Esophagus (tissue), 2 donors: ENCODE results near the gene PID1. TPM values are rescaled to one million over a fixed set of nuclear protein-coding genes. Genes with fewer than 3 reads are reported as not detected.

Experiments used
- H3K27ac ChIP-seq, 2 donors: one replicate each; pipeline ENCODE4 v1.5.1; 2013; ENCODE audit warnings: low read depth in 2 of 2, mild to moderate bottlenecking in 2 of 2, inconsistent platforms in 1 of 2, low read length in 1 of 2, moderate library complexity in 1 of 2
- H3K27me3 ChIP-seq, 2 donors: one replicate each; pipeline ENCODE4 v1.6.1; 2013; ENCODE audit warnings: low read length in 2 of 2, control low read depth in 1 of 2, mild to moderate bottlenecking in 1 of 2; ENCODE audit not compliant: insufficient read depth in 2 of 2, control insufficient read depth in 1 of 2
- H3K36me3 ChIP-seq, 2 donors: one replicate each; pipeline ENCODE4 v1.6.1; 2013; ENCODE audit warnings: low read length in 1 of 2; ENCODE audit not compliant: control insufficient read depth in 2 of 2, insufficient read depth in 2 of 2
- H3K4me1 ChIP-seq, 2 donors: one replicate each; pipeline ENCODE4 v1.6.1; 2013; ENCODE audit warnings: low read length in 1 of 2; ENCODE audit not compliant: control insufficient read depth in 2 of 2, insufficient read depth in 2 of 2
- H3K4me3 ChIP-seq, 2 donors: one replicate each; pipeline ENCODE4 v1.5.1; 2013; ENCODE audit warnings: low read length in 2 of 2, mild to moderate bottlenecking in 2 of 2, low read depth in 1 of 2, moderate library complexity in 1 of 2
- H3K9me3 ChIP-seq, 2 donors: one replicate each; pipeline ENCODE4 v1.6.1; 2013; ENCODE audit warnings: mild to moderate bottlenecking in 2 of 2, low read depth in 1 of 2, low read length in 1 of 2, moderate library complexity in 1 of 2; ENCODE audit not compliant: control insufficient read depth in 2 of 2, insufficient read depth in 1 of 2
- WGBS, 2 donors: extraction: QIAGEN DNeasy Blood & Tissue Kit; methylation state at CpG; one replicate each; pipeline ENCODE4 v1.1.7; 2013; 5-methylcytosine and 5-hydroxymethylcytosine counted together
- polyA plus RNA-seq, 2 donors: library from polyadenylated mRNA; stranded (reverse); fragments of 200-250 nt; gene quantifications; one replicate each; pipeline ENCODE4 v1.2.3, GENCODE V29; 2013
- donor health status: healthy with polysubstance abuse.
- donor health status: Bipolar disorder and iron deficiency.

PID1 gene
- polyA plus RNA-seq, 2 donors = 2.0 to 3.5 TPM

DNA sequence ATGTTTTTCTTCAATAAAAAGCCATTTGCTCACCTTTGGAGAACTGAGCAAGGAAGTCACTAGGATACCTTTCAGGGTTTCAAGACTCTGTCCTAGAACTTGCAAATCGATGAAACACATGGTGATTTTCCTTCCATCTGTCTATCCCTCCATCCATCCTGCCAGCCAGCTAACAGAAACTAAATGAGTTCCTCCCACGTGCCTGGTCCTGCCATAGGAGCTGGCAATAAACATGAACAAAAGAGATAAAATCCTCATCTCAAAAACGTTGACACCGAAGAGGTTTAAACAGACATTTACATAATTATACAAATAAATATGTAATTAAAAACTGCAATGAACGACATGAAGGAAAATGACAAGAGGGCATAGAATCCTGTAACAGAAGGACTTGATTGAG lies 249.0 kb downstream of the PID1 start:
- Histone ChIP-seq H3K36me3 (no peaks in the 10 kb centered on the region), H3K9me3 (peaks cover 0 to 4% of the 10 kb centered on the region in 2 donors), H3K4me1 (no peaks in the 10 kb centered on the region), H3K4me3 (no peak overlapping the region), H3K27me3 (no peaks in the 10 kb centered on the region), H3K27ac (no peak overlapping the region)
- 72 to 76% methylated on average over 5 of the region's 5 CpGs for WGBS, 2 donors

DNA sequence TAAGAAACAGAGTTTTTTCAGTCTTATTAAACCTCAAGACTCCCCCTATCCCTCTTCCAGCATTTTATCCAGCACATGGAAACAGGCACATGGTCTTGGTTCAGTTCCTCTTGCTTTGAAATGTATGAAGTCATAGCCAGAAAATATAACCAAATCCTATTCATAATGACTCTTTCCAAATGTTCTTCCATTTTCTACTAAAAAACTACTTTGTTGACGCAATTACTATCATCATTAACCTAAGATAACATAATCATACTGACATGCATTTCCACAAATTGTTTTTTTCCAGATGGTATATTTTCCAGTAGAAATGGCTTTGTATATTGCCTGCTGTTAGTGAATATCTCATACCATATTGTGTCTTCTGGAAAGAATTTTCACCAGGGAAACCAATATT lies 261.3 kb downstream of the PID1 start:
- Histone ChIP-seq H3K27me3 (no peaks in the 10 kb centered on the region), H3K9me3 (peaks cover 0 to 5% of the 10 kb centered on the region in 2 donors), H3K27ac (no peak overlapping the region), H3K4me3 (no peak overlapping the region), H3K36me3 (no peaks in the 10 kb centered on the region), H3K4me1 (no peaks in the 10 kb centered on the region)
- WGBS, 2 donors = 77% methylated on average over 1 of the region's 1 CpG

DNA sequence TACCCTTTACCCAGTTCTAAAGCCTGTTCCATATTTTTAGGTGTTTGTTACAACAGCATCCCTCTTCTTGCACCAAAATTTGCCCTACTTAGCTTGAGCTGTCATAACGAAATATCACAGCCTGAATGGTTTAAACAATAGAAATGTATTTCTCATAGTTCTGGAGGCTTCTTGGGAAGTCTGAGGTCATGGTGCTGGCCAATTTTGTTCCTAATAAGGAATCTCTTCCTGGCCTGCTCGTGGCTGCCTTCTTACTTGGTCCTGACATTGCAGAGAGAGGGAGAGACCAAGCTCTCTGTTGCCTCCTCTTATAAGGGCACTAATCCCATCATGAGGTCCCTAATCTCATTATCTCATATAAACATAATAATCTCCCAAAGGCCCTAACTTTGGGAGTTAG lies 267.8 kb downstream of the PID1 start:
- 16 to 18% methylated on average over 2 of the region's 2 CpGs for WGBS, 2 donors
- H3K9me3 ChIP-seq = no peaks in the 10 kb centered on the region

DNA sequence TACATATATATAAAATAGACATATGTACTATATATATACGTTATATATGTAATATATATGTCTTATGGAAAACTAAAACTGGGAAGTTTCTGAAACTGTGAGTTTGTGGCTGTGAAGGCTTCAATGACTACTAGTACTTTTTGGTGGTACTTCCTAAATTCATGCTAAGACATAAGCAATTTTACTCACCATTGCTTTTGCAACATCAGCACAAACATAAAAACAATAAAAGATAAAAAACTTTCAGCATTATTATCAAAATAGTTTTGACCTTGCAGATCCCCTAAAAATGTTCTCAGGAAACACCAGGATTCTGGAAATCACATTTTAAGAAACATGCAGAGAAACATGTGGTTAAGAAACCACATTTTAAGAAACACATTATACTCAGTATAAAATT lies 269.9 kb downstream of the PID1 start:
- Histone ChIP-seq H3K4me3 (no peak overlapping the region), H3K4me1 (no peaks in the 10 kb centered on the region), H3K27ac (no peak overlapping the region), H3K9me3 (no peaks in the 10 kb centered on the region), H3K36me3 (no peaks in the 10 kb centered on the region), H3K27me3 (no peaks in the 10 kb centered on the region)
- 59 to 63% methylated on average over 1 of the region's 1 CpG for WGBS, 2 donors

More for the DNA sequence above, 267.8 kb downstream of the PID1 start:
- H3K36me3 ChIP-seq = no peaks in the 10 kb centered on the region
- no peaks in the 10 kb centered on the region for H3K4me1 ChIP-seq
- no peak overlapping the region for H3K4me3 ChIP-seq
- no peak overlapping the region for H3K27ac ChIP-seq
- no peaks in the 10 kb centered on the region for H3K27me3 ChIP-seq

DNA sequence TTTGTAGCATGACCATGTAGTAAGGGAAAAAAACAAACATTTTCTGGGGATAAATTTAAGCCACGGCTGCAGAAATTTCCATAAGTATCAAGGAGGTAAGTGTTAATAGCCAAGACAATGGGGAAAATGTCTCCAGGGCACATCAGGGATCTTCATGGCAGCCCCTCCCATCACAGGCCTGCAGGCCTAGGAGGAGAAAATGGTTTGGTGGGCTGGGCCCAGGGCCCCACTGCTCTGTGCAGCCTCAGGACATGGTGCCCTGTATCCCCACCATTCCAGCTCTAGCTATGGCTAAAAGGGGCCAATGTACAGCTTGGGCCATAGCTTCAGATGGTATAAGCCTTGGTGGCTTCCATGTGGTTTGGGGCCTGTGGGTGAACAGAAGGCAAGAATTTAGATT lies 271.8 kb downstream of the PID1 start:
- Histone ChIP-seq H3K4me1 (no peaks in the 10 kb centered on the region), H3K27me3 (no peaks in the 10 kb centered on the region), H3K27ac (no peak overlapping the region), H3K36me3 (no peaks in the 10 kb centered on the region), H3K9me3 (no peaks in the 10 kb centered on the region), H3K4me3 (no peak overlapping the region)
- WGBS, 2 donors = 71 to 76% methylated on average over 1 of the region's 1 CpG

DNA sequence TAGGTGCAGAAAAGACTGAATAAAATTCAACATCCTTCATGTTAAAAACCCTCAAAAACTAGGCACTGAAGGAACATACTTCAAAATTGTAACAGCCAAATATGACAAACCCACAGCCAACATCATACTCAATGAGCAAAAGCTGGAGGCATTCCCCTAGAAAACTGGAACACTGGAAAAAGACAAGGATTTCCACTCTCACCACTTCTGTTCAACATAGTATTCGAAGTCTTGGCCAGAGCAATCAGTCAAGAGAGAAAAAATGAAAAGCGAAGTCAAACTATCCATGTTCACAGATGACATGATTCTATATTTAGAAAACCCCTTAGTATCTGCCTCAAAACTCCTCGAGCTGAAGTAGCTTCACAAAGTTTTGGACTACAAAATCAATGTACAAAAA lies 282.3 kb downstream of the PID1 start:
- Histone ChIP-seq H3K27ac (no peak overlapping the region), H3K4me1 (no peaks in the 10 kb centered on the region), H3K36me3 (no peaks in the 10 kb centered on the region), H3K4me3 (no peak overlapping the region), H3K27me3 (no peaks in the 10 kb centered on the region), H3K9me3 (peaks cover 6 to 19% of the 10 kb centered on the region in 2 donors)
- WGBS, 2 donors = 50 to 55% methylated on average over 3 of the region's 3 CpGs

DNA sequence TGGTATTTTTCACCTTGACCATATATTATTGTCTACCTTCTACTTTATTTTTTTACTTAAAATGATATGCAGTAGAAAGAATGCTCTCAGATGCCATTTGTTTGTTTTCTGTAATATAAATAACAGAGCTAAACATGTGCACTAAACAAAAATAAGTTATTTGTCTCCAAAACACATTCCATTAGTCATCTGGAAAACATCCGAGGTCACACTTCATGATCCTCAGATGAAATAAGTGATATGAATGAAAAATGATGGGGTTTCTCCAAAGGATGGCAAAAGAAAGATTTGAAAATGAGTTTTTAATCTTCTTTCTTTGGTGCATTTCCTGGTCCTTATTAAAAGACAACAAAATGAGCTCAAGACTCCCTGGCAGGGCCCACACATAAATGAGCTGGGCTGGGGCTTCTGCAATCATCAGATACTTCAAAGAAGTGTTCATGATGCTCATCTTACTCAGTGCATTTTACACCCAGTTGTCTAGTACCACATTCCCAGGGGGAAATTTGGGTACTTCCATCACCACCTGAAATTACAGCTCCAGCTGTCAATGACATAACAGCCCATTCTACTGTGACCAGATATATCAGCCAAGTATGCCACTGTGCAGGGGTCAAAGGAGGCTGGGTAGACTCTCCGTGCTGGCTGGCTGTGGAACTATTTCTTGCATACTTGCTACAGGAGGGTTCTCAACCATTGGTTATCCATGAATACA lies 283.5 kb downstream of the PID1 start:
- Histone ChIP-seq H3K27me3 (no peaks in the 10 kb centered on the region), H3K4me3 (no peak overlapping the region), H3K4me1 (no peaks in the 10 kb centered on the region), H3K9me3 (peaks cover 6 to 15% of the 10 kb centered on the region in 2 donors), H3K36me3 (no peaks in the 10 kb centered on the region), H3K27ac (no peak overlapping the region)
- WGBS, 2 donors = 69 to 71% methylated on average over 2 of the region's 2 CpGs

DNA sequence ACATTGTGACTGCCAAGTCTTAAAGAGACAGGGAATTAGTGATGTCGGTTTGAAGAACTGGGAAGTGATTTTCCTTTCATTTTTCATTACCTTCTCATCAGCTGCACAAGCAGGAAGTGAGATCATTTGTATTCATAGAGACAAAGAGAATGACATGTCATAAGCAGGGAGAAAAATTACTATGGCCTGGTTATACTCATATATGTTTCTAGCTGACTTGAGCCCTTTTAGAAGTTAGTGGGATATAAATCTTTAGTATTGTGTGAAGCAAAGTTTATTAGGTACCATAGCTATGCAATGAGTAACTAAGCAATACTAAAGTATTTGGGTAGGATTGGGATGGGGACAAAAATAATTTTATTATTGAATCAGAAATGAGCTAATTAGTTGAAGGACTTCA lies 284.1 kb downstream of the PID1 start:
- peaks cover 5 to 9% of the 10 kb centered on the region in 2 donors for H3K9me3 ChIP-seq
- no peaks in the 10 kb centered on the region for H3K27me3 ChIP-seq
- H3K4me1 ChIP-seq = no peaks in the 10 kb centered on the region
- WGBS, 2 donors = 38 to 39% methylated on average over 1 of the region's 1 CpG
- H3K27ac ChIP-seq = no peak overlapping the region
- H3K4me3 ChIP-seq = no peak overlapping the region
- H3K36me3 ChIP-seq = no peaks in the 10 kb centered on the region

DNA sequence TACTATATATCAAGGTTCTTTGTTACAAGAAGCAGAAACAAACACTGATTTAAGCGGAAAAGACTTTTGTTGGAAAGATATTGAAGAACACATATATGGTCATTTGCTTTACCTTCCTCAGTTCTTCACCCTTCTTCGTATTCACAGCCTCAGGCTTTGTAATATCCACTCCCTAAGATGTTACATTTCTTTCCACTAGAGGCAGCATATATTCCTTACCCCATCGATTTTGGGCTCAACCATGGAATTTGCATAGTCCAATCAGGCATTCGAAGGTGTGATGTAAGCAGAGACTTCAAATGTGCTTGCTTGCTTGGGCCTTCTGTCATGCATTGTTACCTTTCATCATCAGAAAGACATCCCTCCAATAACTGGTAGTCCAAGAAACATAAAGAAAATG lies 287.4 kb downstream of the PID1 start:
- no peaks in the 10 kb centered on the region for H3K27me3 ChIP-seq
- no peak overlapping the region for H3K4me3 ChIP-seq
- no peaks in the 10 kb centered on the region for H3K9me3 ChIP-seq
- no peaks in the 10 kb centered on the region for H3K4me1 ChIP-seq
- 77 to 78% methylated on average over 4 of the region's 4 CpGs for WGBS, 2 donors
- H3K27ac ChIP-seq = no peak overlapping the region
- H3K36me3 ChIP-seq = no peaks in the 10 kb centered on the region

DNA sequence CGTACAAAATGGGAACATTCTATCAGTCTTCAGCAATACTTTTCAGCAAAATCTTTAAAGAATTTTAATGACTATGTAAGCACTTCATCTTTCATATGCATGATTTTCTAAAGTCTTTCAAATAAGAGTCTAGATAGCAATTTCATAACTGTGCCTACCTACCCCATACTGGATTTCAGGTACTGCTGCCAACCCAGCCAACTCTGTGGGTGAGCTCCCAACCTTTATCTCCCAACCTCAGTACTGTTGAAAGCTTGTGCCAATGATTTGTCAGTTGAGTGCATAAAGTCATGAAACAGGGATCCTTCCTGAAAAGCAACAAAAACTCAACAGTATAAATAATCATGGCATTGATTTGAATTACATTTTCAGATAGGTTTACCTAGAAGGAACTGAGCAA lies 296.9 kb downstream of the PID1 start:
- Histone ChIP-seq H3K4me1 (no peaks in the 10 kb centered on the region), H3K9me3 (no peaks in the 10 kb centered on the region), H3K27me3 (no peaks in the 10 kb centered on the region), H3K27ac (no peak overlapping the region), H3K36me3 (no peaks in the 10 kb centered on the region), H3K4me3 (no peak overlapping the region)
- 64 to 82% methylated on average over 1 of the region's 1 CpG for WGBS, 2 donors
